Gastroesophageal sphincter (tissue), 4 donors: ENCODE data around the gene CELSR1. TPM values are rescaled to one million over a fixed set of nuclear protein-coding genes. Genes with fewer than 3 reads are reported as not detected.
"Not testable (repeated sequence)": the region's sequence is repeated elsewhere in the genome, so short reads cannot be mapped to it uniquely, and the experiment has no call there.

Source experiments
- ATAC-seq: fragments of 150-250 bp; one replicate; pipeline ENCODE4 v1.9.1; 2016; ENCODE audit warnings: mild to moderate bottlenecking, moderate library complexity
- H3K27ac ChIP-seq, 4 donors: fragments of 200-600 bp; sonication (generic) in 3 of 4; 1 replicate in 3 of 4; 2 replicates in 1 of 4; pipeline ENCODE4 v1.5.1; 2016 to 2019
- H3K27me3 ChIP-seq: fragments of 200-600 bp; sonication (generic); one replicate; pipeline ENCODE4 v1.5.1; 2019
- H3K36me3 ChIP-seq, 2 donors: fragments of 200-600 bp; sonication (generic); one replicate each; pipeline ENCODE4 v1.5.1; 2019; ENCODE audit warnings: control low read depth in 1 of 2
- H3K4me1 ChIP-seq, 3 donors: fragments of 200-600 bp; sonication (generic); 1 replicate in 2 of 3; 2 replicates in 1 of 3; pipeline ENCODE4 v1.5.1; 2016 to 2019; ENCODE audit warnings: control low read depth in 2 of 3
- H3K4me3 ChIP-seq, 2 donors: fragments of 200-600 bp; sonication (generic); one replicate each; pipeline ENCODE4 v1.5.1; 2019; ENCODE audit warnings: mild to moderate bottlenecking in 1 of 2, moderate library complexity in 1 of 2
- H3K9me3 ChIP-seq, 3 donors: fragments of 200-600 bp; sonication (generic); one replicate each; pipeline ENCODE4 v1.5.1; 2017 to 2019; ENCODE audit warnings: control low read depth in 2 of 3
- CTCF ChIP-seq, 4 experiments: fragments of 200-600 bp in 2 of 4; fragments of 450-650 bp in 2 of 4; sonication (generic) in 1 of 4; IDR thresholded peaks; one replicate each; pipeline ENCODE4 v1.5.1; 2017 to 2019; ENCODE audit warnings: antibody characterized with exemption in 4 of 4, mild to moderate bottlenecking in 2 of 4, moderate library complexity in 2 of 4
- EP300 ChIP-seq: sonication (generic); formaldehyde crosslinking; IDR thresholded peaks from one replicate; pipeline ENCODE4 v1.6.1; 2017; ENCODE audit warnings: antibody characterized with exemption, mild to moderate bottlenecking
- POLR2A ChIP-seq, 2 donors: fragments of 450-650 bp; IDR thresholded peaks; one replicate each; pipeline ENCODE4 v1.6.1; 2017; ENCODE audit warnings: antibody characterized with exemption in 2 of 2, mild to moderate bottlenecking in 2 of 2, moderate library complexity in 1 of 2
- POLR2AphosphoS5 ChIP-seq: sonication (generic); formaldehyde crosslinking; IDR thresholded peaks from one replicate; pipeline ENCODE4 v1.6.1; 2017; ENCODE audit warnings: antibody characterized with exemption
- whole genome bisulfite sequencing, 2 donors: methylation state at CpG; one replicate each; pipeline ENCODE4 v1.1.5; 2018; ENCODE audit warnings: low coverage in 1 of 2; 5-methylcytosine and 5-hydroxymethylcytosine counted together
- total RNA-seq, 4 donors: library from RNA; depleted of rRNA; stranded (reverse); fragments of >200 nt; gene quantifications; one replicate each; pipeline ENCODE4 v1.1.0, GENCODE V29; 2016

The CELSR1 gene
- total RNA-seq, 4 donors from 2014 or later: 1.7 to 4.8 (median 4.3) TPM

GRCh38 chr22:46405901-46406300 lies 131.5 kb downstream of the CELSR1 start:
- 75% methylated on average over 2 of the region's 4 CpGs; no CpG with 5 or more reads in 1 of the 2 donors for WGBS, 2 donors
- H3K9me3 ChIP-seq: no peaks in the 10 kb centered on the region

DNA sequence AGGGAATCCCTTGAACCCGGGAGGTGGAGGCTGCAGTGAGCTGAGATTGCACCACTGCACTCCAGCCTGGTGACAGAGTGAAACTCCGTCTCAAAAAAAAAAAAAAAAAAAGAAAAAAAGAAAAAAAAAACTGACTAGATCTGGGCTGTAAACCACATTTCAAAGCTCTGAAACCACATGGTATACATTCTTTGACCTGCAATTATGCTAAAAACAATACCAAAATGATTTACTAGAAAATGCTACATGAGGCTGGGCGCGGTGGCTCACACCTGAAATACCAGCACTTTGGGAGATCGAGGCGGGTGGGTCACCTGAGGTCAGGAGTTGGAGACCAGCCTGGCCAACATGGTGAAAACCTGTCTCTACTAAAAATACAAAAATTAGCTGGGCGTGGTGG lies 133.5 kb downstream of the CELSR1 start:
- not testable (repeated sequence) for H3K9me3 ChIP-seq, H3K4me3 ChIP-seq, H3K36me3 ChIP-seq, H3K27me3 ChIP-seq, H3K27ac ChIP-seq, H3K4me1 ChIP-seq, ATAC-seq
- WGBS, 2 donors: 72 to 95% methylated on average over 3 to 7 of the region's 7 CpGs

More at GRCh38 chr22:46405901-46406300, 131.5 kb downstream of the CELSR1 start:
- Histone ChIP-seq H3K27me3 (no peaks in the 10 kb centered on the region), H3K27ac (no peak overlapping the region), H3K36me3 (no peaks in the 10 kb centered on the region), H3K4me1 (no peaks in the 10 kb centered on the region), H3K4me3 (no peak overlapping the region)
- TF ChIP-seq POLR2AphosphoS5 (no peak), POLR2A (IDR thresholded peaks at IDR 0.05) (no peak), CTCF (IDR thresholded peaks at IDR 0.05) (no peak), EP300 (no peak)
- ATAC-seq: no peak

DNA sequence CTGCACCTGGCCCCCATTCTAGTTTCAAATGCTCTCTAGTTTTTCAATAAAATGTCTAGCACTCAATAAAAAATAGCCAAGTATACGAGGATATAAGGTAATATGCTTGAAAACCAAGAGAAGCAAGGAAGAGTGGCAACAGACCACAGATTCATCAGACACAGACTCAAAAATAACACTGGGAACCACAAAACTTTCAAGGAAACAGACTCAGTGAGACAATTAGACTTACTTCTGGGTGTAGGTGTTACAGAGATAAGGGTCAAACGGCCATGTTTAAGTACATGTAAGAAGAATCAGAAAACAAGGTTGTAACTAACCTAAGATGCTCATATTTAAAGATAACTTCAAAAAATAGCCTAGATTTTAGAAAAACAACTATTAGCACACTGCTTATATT lies 134.9 kb downstream of the CELSR1 start:
- Histone ChIP-seq H3K27ac (no peak overlapping the region), H3K4me3 (no peak overlapping the region), H3K36me3 (no peaks in the 10 kb centered on the region), H3K9me3 (no peaks in the 10 kb centered on the region), H3K4me1 (no peaks in the 10 kb centered on the region), H3K27me3 (peaks cover 6% of the 10 kb centered on the region)
- no peak for ATAC-seq
- WGBS, 2 donors: 80 to 81% methylated on average over 1 to 2 of the region's 2 CpGs
- TF ChIP-seq POLR2A (IDR thresholded peaks at IDR 0.05) (no peak), CTCF (IDR thresholded peaks at IDR 0.05) (no peak), POLR2AphosphoS5 (no peak), EP300 (no peak)

- no peak for ATAC-seq
- TF ChIP-seq POLR2AphosphoS5: no peak
- TF ChIP-seq POLR2A (IDR thresholded peaks at IDR 0.05): no peak
- TF ChIP-seq EP300: no peak
- TF ChIP-seq CTCF (IDR thresholded peaks at IDR 0.05): no peak
Observed at GRCh38 chr22:46401370-46401769, 136.1 kb downstream of the CELSR1 start.

DNA sequence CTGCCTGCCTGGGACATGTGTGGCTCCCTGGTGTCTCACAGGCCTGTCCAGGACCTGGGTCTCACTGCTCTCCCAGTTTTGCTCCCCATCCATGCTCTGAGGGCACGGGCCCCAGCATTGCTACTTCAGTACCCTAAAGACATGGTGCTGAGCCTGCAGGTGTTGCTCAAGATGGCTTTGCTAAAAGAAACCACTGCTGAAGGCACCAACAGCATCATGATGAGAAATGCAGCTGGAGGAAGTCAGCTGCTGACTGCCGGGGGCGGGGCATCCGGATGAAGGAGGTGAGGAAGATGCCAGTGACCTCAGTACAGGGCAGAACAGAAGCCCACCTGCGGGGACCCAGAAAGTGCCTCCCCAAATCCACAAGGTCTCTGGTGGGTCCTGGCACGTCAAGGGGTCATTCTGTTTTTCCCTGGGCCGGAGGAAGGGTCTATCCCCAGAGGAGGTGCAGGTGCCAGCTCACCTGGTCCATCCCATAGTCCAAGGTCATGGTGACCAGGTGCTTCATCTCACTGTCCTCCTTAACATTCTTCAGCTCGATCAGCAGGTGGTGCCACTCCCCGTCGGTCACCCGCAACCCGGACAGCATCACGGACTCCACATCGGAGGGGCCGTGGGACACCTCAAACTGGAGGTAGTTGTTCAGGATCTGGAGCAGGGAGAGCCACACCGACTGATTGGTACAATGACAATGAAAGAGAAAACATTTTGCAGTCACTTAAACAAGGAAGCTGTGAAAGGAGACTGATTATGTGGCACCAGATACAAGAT lies 138.0 kb downstream of the CELSR1 start:
- TF ChIP-seq CTCF (IDR thresholded peaks at IDR 0.05): no peak
- TF ChIP-seq POLR2A (IDR thresholded peaks at IDR 0.05): no peak
- TF ChIP-seq POLR2AphosphoS5: no peak
- no peak for TF ChIP-seq EP300
- Histone ChIP-seq H3K4me3 (no peak overlapping the region), H3K9me3 (no peaks in the 10 kb centered on the region), H3K27ac (no peak overlapping the region), H3K36me3 (no peaks in the 10 kb centered on the region), H3K27me3 (peaks cover 6% of the 10 kb centered on the region), H3K4me1 (no peaks in the 10 kb centered on the region)
- ATAC-seq: no peak
- 70 to 100% methylated on average over 2 to 3 of the region's 16 CpGs for WGBS, 2 donors

More at GRCh38 chr22:46401370-46401769, 136.1 kb downstream of the CELSR1 start:
- no peak overlapping the region for H3K27ac ChIP-seq
- no peaks in the 10 kb centered on the region for H3K4me1 ChIP-seq
- WGBS, 2 donors: 53 to 90% methylated on average over 2 of the region's 10 CpGs
- H3K9me3 ChIP-seq: no peaks in the 10 kb centered on the region
- H3K36me3 ChIP-seq: no peaks in the 10 kb centered on the region
- peaks cover 6% of the 10 kb centered on the region for H3K27me3 ChIP-seq
- no peak overlapping the region for H3K4me3 ChIP-seq
